Caco-2 (cell line): ENCODE measurements around the gene DCST1. TPM values are rescaled to one million over a fixed set of nuclear protein-coding genes. Genes with fewer than 3 reads are reported as not detected.

Source experiments
- BruUV-seq: library from RNA; stranded (reverse); fragments of 400-500 nt; replicated peaks from 2 replicates; lab custom pipeline; 2021; lab: Mats Ljungman, UMichigan
- CTCF ChIA-PET: fragments of 300-600 bp; sonication (Branson Sonifier 250); formaldehyde crosslinking; loops from one replicate; lab custom pipeline; 2022; ENCODE audit warnings: antibody characterized with exemption; lab: Charles Lee
- POLR2A ChIA-PET: fragments of 300-600 bp; sonication (Branson Sonifier 250); formaldehyde crosslinking; loops from one replicate; lab custom pipeline; 2022; ENCODE audit warnings: antibody characterized with exemption; lab: Charles Lee
- DNase-seq, 2 experiments: peaks; one replicate each; pipeline versions ENCODE4 v3.0.0 to v3.0.0-alpha.2; 2020 to 2022
- H3K27me3 ChIP-seq: replicated peaks from 2 replicates; pipeline ENCODE4 v1.6.0; 2011; ENCODE audit warnings: low read length; ENCODE audit not compliant: control insufficient read depth, insufficient read depth
- H3K36me3 ChIP-seq: 2 replicates; pipeline ENCODE4 v1.5.1; 2011; ENCODE audit warnings: low read length; ENCODE audit not compliant: control insufficient read depth, insufficient read depth
- H3K4me1 ChIP-seq: fragments of 250-450 bp; sonication (Bioruptor Pico); 2 replicates; pipeline ENCODE4 v1.5.1; 2020; ENCODE audit warnings: mild to moderate bottlenecking
- H3K4me3 ChIP-seq: 2 replicates; pipeline ENCODE4 v1.5.1; 2011; ENCODE audit warnings: low read depth, mild to moderate bottlenecking, control low read depth, low read length
- H3K9me3 ChIP-seq: fragments of 250-450 bp; sonication (Bioruptor Pico); 2 replicates; pipeline ENCODE4 v1.5.1; 2020; ENCODE audit warnings: mild to moderate bottlenecking, moderate library complexity
- H3K27ac Mint-ChIP-seq: one replicate; pipeline ENCODE4 v1.8.0; 2022; ENCODE audit warnings: mixed read lengths; ENCODE audit not compliant: unreplicated experiment
- H3K27me3 Mint-ChIP-seq: one replicate; pipeline ENCODE4 v1.8.0; 2022; ENCODE audit warnings: mixed read lengths; ENCODE audit not compliant: insufficient read depth, unreplicated experiment
- H3K36me3 Mint-ChIP-seq: one replicate; pipeline ENCODE4 v1.8.0; 2022; ENCODE audit warnings: mild to moderate bottlenecking, mixed read lengths; ENCODE audit not compliant: insufficient read depth, unreplicated experiment
- H3K4me1 Mint-ChIP-seq: one replicate; pipeline ENCODE4 v1.8.0; 2022; ENCODE audit warnings: low read depth, mixed read lengths; ENCODE audit not compliant: unreplicated experiment
- H3K4me3 Mint-ChIP-seq: one replicate; pipeline ENCODE4 v1.8.0; 2022; ENCODE audit warnings: mild to moderate bottlenecking, moderate library complexity, mixed read lengths; ENCODE audit not compliant: unreplicated experiment
- H3K9me3 Mint-ChIP-seq: one replicate; pipeline ENCODE4 v1.8.0; 2022; ENCODE audit warnings: mixed read lengths; ENCODE audit not compliant: unreplicated experiment
- intact Hi-C: fragments of 100-400 bp; cut with micrococcal nuclease; formaldehyde crosslinking; loops from one replicate; pipeline ENCODE4 v1.10.0; 2022; ENCODE audit not compliant: unreplicated experiment
- total RNA-seq: library from RNA; stranded (reverse); gene quantifications from 2 replicates; pipeline ENCODE4 v1.2.3, GENCODE V29; 2022
- TF ChIP-seq, protein P1 (sequence below), 2 experiments: fragments of 200-600 bp in 1 of 2; IDR thresholded peaks; 1 replicate in 1 of 2; 2 replicates in 1 of 2; pipeline versions ENCODE4 v1.5.1 to v1.8.0; 2011 to 2022; ENCODE audit warnings: antibody characterized with exemption in 1 of 2, control low read depth in 1 of 2, inconsistent platforms in 1 of 2, low read depth in 1 of 2, low read length in 1 of 2, mild to moderate bottlenecking in 1 of 2, moderate library complexity in 1 of 2; ENCODE audit not compliant: insufficient read depth in 1 of 2, severe bottlenecking in 1 of 2, unreplicated experiment in 1 of 2

The DCST1 gene
- total RNA-seq, 1 experiment from 2014 or later: not detected

DNA sequence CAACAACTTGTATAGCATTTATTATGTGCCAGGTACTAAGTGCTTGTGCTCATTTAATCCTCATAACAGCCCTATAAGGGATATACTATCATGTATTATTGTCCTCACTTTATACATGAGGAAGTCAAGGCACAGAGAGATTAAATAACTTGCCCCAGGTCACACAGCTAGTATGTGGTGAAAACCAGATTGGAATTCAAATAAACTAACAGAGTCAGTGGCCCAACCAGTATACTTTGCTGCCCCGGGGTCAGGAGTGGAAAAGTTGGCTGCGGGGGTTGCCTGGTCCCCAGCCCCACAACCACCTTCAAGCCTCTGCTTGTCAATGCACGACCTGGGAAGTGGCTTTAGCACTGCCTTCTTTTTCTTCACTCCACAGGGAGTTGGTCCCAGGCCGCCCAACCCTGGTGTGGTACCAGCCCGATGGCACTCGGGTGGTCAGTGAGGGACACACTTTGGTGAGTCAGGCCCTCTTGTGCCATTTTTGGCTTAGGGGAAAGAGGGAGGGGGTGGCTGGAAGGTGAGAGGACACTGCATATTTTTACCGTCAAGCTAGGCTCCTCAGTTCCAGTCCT, 20.0 kb downstream of the DCST1 start:
- no TSS peak for BruUV-seq
- intact Hi-C loops: no loop called here
- DNase-seq: no peak
- TF ChIP-seq, protein P1, sequence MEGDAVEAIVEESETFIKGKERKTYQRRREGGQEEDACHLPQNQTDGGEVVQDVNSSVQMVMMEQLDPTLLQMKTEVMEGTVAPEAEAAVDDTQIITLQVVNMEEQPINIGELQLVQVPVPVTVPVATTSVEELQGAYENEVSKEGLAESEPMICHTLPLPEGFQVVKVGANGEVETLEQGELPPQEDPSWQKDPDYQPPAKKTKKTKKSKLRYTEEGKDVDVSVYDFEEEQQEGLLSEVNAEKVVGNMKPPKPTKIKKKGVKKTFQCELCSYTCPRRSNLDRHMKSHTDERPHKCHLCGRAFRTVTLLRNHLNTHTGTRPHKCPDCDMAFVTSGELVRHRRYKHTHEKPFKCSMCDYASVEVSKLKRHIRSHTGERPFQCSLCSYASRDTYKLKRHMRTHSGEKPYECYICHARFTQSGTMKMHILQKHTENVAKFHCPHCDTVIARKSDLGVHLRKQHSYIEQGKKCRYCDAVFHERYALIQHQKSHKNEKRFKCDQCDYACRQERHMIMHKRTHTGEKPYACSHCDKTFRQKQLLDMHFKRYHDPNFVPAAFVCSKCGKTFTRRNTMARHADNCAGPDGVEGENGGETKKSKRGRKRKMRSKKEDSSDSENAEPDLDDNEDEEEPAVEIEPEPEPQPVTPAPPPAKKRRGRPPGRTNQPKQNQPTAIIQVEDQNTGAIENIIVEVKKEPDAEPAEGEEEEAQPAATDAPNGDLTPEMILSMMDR (IDR thresholded peaks at IDR 0.05; ENCODE audit: insufficient read depth in 1 of 2, low read depth in 1 of 2, low read length in 1 of 2, severe bottlenecking in 1 of 2, unreplicated experiment in 1 of 2): no peak
- peaks cover 19% of the 10 kb centered on the region for H3K4me1 Mint-ChIP-seq
- no peak overlapping the region for H3K27ac Mint-ChIP-seq
- Histone ChIP-seq H3K9me3 (no peaks in the 10 kb centered on the region), H3K4me3 (no peak overlapping the region), H3K36me3 (no peaks in the 10 kb centered on the region), H3K27me3 (no peaks in the 10 kb centered on the region), H3K4me1 (peaks cover 20% of the 10 kb centered on the region)
- no peaks in the 10 kb centered on the region for H3K9me3 Mint-ChIP-seq
- H3K36me3 Mint-ChIP-seq: peaks cover 6% of the 10 kb centered on the region
- no peaks in the 10 kb centered on the region for H3K27me3 Mint-ChIP-seq
- CTCF ChIA-PET: interaction anchor here (0.6 to 1.1 kb wide), 2 partner anchors 36 to 478 kb away, joined by 4 to 6 read pairs; no protein-coding TSS in a partner anchor
- POLR2A ChIA-PET: interaction anchor here (0.6 to 1.0 kb wide), 2 partner anchors 53 to 81 kb away, joined by 3 to 6 read pairs; no protein-coding TSS in a partner anchor
- H3K4me3 Mint-ChIP-seq: no peak overlapping the region

DNA sequence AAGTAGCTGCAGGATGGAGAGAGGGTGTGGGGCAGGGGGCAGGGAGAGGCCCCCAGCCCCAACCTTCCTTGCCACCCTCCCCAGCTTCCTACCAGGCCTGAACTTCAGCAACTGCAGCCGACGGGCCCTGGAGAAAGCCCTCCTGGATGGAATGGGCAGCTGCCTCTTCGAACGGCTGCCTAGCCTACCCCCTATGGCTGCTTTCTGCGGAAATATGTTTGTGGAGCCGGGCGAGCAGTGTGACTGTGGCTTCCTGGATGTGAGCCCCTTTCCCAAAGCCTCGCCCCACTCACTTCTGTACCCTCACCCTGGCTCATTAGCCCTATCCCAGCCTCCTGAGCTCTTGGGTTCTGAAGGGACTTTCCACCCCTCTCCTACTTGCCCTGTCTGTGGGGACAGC, 23.5 kb downstream of the DCST1 start:
- Histone ChIP-seq H3K27me3 (no peaks in the 10 kb centered on the region), H3K4me3 (no peak overlapping the region), H3K36me3 (no peaks in the 10 kb centered on the region; the same call in 1 of the 2 replicates), H3K9me3 (no peaks in the 10 kb centered on the region), H3K4me1 (0 out of 2 replicates have a peak, but pooled peaks cover 11% of the 10 kb centered on the region)
- BruUV-seq: no TSS peak
- ChIA-PET CTCF (interaction anchor here (0.8 to 2.8 kb wide), 4 partner anchors 9 to 96 kb away, joined by 3 to 13 read pairs (median 4); partner anchors contain the start of gene PYGO2), POLR2A (interaction anchor here (1.2 kb wide), 1 partner anchor 83 kb away, joined by 3 read pairs; no protein-coding TSS in a partner anchor)
- H3K4me3 Mint-ChIP-seq: no peak overlapping the region
- DNase-seq: no peak
- intact Hi-C loops: no loop called here
- no peaks in the 10 kb centered on the region for H3K9me3 Mint-ChIP-seq
- no peak overlapping the region for H3K27ac Mint-ChIP-seq
- H3K4me1 Mint-ChIP-seq: peaks cover 7% of the 10 kb centered on the region
- TF ChIP-seq, protein P1 (IDR thresholded peaks at IDR 0.05; ENCODE audit: insufficient read depth in 1 of 2, low read depth in 1 of 2, low read length in 1 of 2, severe bottlenecking in 1 of 2, unreplicated experiment in 1 of 2): no peak
- H3K27me3 Mint-ChIP-seq: no peaks in the 10 kb centered on the region
- peaks cover 12% of the 10 kb centered on the region for H3K36me3 Mint-ChIP-seq

DNA sequence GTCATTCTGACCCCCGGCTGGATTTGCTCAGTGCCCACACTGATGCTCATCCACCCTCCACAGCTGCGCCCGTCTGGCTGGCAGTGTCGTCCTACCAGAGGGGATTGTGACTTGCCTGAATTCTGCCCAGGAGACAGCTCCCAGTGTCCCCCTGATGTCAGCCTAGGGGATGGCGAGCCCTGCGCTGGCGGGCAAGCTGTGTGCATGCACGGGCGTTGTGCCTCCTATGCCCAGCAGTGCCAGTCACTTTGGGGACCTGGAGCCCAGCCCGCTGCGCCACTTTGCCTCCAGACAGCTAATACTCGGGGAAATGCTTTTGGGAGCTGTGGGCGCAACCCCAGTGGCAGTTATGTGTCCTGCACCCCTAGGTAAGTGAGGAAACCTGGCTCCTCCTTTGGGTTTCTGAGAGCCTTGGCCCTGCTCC, 24.2 kb downstream of the DCST1 start:
- H3K9me3 ChIP-seq: no peaks in the 10 kb centered on the region
- no peaks in the 10 kb centered on the region; the same call in 1 of the 2 replicates for H3K36me3 ChIP-seq
- H3K4me1 ChIP-seq: 0 out of 2 replicates have a peak, but pooled peaks cover 10% of the 10 kb centered on the region
- Mint-ChIP-seq H3K4me1 (peaks cover 6% of the 10 kb centered on the region), H3K4me3 (no peak overlapping the region), H3K27me3 (no peaks in the 10 kb centered on the region), H3K27ac (no peak overlapping the region), H3K36me3 (peaks cover 12% of the 10 kb centered on the region), H3K9me3 (no peaks in the 10 kb centered on the region)
- no peak overlapping the region for H3K4me3 ChIP-seq
- BruUV-seq: no TSS peak
- H3K27me3 ChIP-seq: no peaks in the 10 kb centered on the region
- DNase-seq: no peak
- intact Hi-C loops: no loop called here
- ChIA-PET CTCF (interaction anchor here (0.8 to 2.8 kb wide), 6 partner anchors 10 to 96 kb away, joined by 3 to 13 read pairs (median 4); partner anchors contain the start of gene PYGO2), POLR2A (interaction anchor here (0.6 to 1.2 kb wide), 2 partner anchors 84 to 498 kb away, joined by 3 read pairs; no protein-coding TSS in a partner anchor)
- TF ChIP-seq, protein P1 (IDR thresholded peaks at IDR 0.05; ENCODE audit: insufficient read depth in 1 of 2, low read depth in 1 of 2, low read length in 1 of 2, severe bottlenecking in 1 of 2, unreplicated experiment in 1 of 2): peak in 1 of 2 experiments; percentile 21
